HK-2 (cell line): ENCODE measurements around the gene PAIP2B.

Experiments
- DNase-seq: peaks from one replicate; pipeline ENCODE4 v3.0.0-alpha.2; 2018; ENCODE audit not compliant: unreplicated experiment

The PAIP2B gene

DNA sequence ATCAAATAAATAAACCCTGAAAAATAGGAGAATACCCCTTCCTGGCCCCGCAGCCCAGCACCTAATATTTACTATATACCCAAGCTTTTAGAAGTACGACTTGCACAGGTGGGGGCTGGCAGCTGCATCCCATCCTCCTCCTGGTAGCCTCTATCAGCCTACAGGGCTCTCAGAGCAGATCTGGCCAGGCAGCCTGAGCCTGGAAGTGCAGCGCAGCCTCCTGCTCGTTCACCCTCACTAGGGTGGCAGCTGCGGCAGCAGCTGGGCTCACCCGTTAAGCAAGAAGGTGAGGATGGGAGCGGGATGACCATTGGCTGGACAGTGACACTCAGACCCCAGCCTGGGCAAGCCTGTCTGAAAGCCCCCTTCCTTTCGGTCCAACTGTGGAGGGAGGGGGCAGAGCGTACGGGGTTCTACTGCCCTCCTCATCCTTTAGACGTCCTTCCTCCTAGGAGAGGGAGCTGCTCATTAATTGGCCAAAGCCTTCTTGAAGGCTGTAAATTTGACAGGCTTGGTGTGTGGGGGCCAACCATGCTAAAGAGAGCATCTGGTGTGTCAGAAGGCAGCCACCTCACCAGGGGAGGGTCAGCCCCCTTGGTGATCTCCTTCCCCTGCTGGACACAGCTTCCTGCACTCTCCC lies 73.2 kb downstream of the PAIP2B start:
- no peak for DNase-seq

DNA sequence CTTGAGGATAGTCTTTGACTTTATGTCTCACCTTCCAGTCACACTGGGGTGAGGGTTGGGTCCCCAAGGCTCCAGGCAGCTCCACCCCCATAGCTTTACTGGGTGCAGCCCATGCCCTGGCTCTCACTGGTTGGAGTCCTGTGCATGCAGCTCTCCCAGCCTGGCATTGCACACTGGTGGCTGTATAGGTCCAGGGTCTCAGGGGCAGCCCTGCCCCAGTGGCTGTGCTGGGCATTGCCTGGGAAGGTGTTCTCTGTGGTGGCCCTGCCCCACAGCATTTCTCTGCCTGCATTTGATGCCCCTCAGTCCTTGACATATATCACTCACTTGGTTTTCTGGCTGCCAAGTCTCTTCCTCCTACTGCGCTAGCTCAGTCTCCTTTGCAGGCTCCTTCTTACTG lies 75.3 kb downstream of the PAIP2B start:
- DNase-seq, result no peak

- DNase-seq, result no peak
Observed at GRCh38 chr2:71150082-71150816, 76.7 kb downstream of the PAIP2B start.

- DNase-seq, result no peak
Observed at GRCh38 chr2:71148506-71149063, 78.3 kb downstream of the PAIP2B start.

- no peak for DNase-seq
Observed at GRCh38 chr2:71143782-71144181, 83.1 kb downstream of the PAIP2B start.

DNA sequence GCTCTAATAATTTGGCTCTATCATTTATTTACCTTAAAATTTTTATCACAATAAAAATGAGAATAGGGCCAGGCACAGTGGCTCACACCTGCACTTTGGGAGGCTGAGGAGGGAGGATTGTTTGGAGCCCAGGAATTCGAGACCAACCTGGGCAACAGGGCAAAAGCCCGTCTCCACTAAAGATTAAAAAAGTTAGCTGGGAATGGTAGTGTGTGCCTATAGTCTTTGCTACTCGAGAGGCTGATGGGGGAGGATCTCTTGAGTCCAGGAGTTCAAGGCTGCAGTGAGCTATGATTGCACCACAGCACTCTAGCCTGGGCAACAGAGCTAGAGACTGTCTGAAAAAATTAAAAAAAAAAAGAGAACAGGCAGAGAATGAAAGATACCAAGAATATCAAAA lies 90.7 kb downstream of the PAIP2B start:
- DNase-seq, result no peak

GRCh38 chr2:71133603-71134002 lies 93.3 kb downstream of the PAIP2B start:
- no peak for DNase-seq
